ENCODE measurements around the gene NCAPG2.

NCAPG2 gene

GRCh38 chr7:158729646-158730382, 25.2 kb upstream of the NCAPG2 start:
- no peaks in the 10 kb centered on the region for H3K79me2 ChIP-seq (ENCODE audit: insufficient read depth, low read length)
- no peak overlapping the region for H3K4me3 ChIP-seq (ENCODE audit: low read depth in 1 of 2, low read length in 2 of 2)
- DNase-seq: no peak
- H2AFZ ChIP-seq (ENCODE audit: low read depth, low read length): no peak overlapping the region
- no peaks in the 10 kb centered on the region for H4K20me1 ChIP-seq (ENCODE audit: insufficient read depth, low read length)
- H3K9ac ChIP-seq (ENCODE audit: low read depth, low read length): no peak overlapping the region
- TF ChIP-seq, protein P1, sequence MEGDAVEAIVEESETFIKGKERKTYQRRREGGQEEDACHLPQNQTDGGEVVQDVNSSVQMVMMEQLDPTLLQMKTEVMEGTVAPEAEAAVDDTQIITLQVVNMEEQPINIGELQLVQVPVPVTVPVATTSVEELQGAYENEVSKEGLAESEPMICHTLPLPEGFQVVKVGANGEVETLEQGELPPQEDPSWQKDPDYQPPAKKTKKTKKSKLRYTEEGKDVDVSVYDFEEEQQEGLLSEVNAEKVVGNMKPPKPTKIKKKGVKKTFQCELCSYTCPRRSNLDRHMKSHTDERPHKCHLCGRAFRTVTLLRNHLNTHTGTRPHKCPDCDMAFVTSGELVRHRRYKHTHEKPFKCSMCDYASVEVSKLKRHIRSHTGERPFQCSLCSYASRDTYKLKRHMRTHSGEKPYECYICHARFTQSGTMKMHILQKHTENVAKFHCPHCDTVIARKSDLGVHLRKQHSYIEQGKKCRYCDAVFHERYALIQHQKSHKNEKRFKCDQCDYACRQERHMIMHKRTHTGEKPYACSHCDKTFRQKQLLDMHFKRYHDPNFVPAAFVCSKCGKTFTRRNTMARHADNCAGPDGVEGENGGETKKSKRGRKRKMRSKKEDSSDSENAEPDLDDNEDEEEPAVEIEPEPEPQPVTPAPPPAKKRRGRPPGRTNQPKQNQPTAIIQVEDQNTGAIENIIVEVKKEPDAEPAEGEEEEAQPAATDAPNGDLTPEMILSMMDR (IDR thresholded peaks at IDR 0.05; ENCODE audit: borderline replicate concordance, extremely low read depth, low read length, poor library complexity, severe bottlenecking): no peak
- TF ChIP-seq EZH2 (IDR thresholded peaks at IDR 0.05; ENCODE audit: borderline replicate concordance, low read depth, low read length, severe bottlenecking): no peak
- no peaks in the 10 kb centered on the region for H3K4me1 ChIP-seq (ENCODE audit: insufficient read depth, low read length)
- no peak overlapping the region for H3K27ac ChIP-seq (ENCODE audit: low read length)
- H3K27me3 ChIP-seq (ENCODE audit: insufficient read depth, low read length, poor library complexity): no peaks in the 10 kb centered on the region
- no peaks in the 10 kb centered on the region for H3K9me3 ChIP-seq (ENCODE audit: insufficient read depth, low read length, severe bottlenecking)
- no peak overlapping the region for H3K4me2 ChIP-seq (ENCODE audit: insufficient read depth, low read length)
- peaks cover 47% of the 10 kb centered on the region for H3K36me3 ChIP-seq (ENCODE audit: insufficient read depth, low read length)
- no peak for ATAC-seq (ENCODE audit: insufficient read depth, low read depth)

DNA sequence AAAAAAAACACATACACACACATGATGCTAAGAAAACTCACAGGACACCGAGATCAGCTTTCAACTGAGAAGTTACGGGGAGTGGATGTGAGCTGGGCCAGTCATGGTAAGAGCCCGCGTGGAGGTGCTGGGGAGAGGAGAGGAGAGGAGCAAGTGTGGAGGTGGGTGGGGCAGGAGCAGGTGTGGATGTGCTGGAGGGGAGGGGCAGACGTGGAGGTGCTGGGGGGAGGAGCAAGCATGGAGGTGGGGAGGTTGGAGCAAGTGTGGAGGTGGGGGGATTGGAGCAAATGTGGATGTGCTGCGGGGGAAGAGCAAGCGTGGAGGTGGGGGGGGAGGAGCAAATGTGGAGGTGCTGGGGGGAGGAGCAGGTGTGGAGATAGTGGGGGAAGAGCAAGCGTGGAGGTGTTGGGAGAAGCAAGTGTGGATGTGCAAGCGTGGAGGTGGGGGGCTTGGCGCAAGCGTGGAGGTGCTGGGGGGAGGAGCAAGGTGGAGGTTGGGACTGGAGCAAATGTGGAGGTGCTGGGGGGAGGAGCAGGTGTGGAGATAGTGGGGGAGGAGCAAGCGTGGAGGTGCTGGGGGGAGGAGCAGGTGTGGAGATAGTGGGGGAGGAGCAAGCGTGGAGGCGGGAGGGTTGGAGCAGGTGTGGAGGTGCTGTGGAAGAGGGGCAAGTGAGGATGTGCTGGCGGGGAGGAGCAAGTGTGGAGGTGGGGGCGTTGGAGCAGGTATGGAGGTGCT, 24.5 kb upstream of the NCAPG2 start:
- no peak for DNase-seq
- H3K9me3 ChIP-seq (ENCODE audit: insufficient read depth, low read length, severe bottlenecking): no peaks in the 10 kb centered on the region

GRCh38 chr7:158727690-158728089, 23.1 kb upstream of the NCAPG2 start:
- TF ChIP-seq, protein P1 (IDR thresholded peaks at IDR 0.05; ENCODE audit: borderline replicate concordance, extremely low read depth, low read length, poor library complexity, severe bottlenecking): no peak
- no peak for TF ChIP-seq EZH2 (IDR thresholded peaks at IDR 0.05; ENCODE audit: borderline replicate concordance, low read depth, low read length, severe bottlenecking)
- no peak overlapping the region for H3K4me3 ChIP-seq (ENCODE audit: low read depth in 1 of 2, low read length in 2 of 2)
- H3K9me3 ChIP-seq (ENCODE audit: insufficient read depth, low read length, severe bottlenecking): no peaks in the 10 kb centered on the region
- H3K27me3 ChIP-seq (ENCODE audit: insufficient read depth, low read length, poor library complexity): no peaks in the 10 kb centered on the region
- ATAC-seq (ENCODE audit: insufficient read depth, low read depth): no peak
- H2AFZ ChIP-seq (ENCODE audit: low read depth, low read length): no peak overlapping the region
- H3K36me3 ChIP-seq (ENCODE audit: insufficient read depth, low read length): peaks cover 26% of the 10 kb centered on the region
- H3K4me2 ChIP-seq (ENCODE audit: insufficient read depth, low read length): no peak overlapping the region
- DNase-seq: no peak
- H3K79me2 ChIP-seq (ENCODE audit: insufficient read depth, low read length): no peaks in the 10 kb centered on the region
- H4K20me1 ChIP-seq (ENCODE audit: insufficient read depth, low read length): no peaks in the 10 kb centered on the region
- no peak overlapping the region for H3K27ac ChIP-seq (ENCODE audit: low read length)
- H3K9ac ChIP-seq (ENCODE audit: low read depth, low read length): no peak overlapping the region
- no peaks in the 10 kb centered on the region for H3K4me1 ChIP-seq (ENCODE audit: insufficient read depth, low read length)

More for the DNA sequence above, 24.5 kb upstream of the NCAPG2 start:
- Histone ChIP-seq H3K27me3 (ENCODE audit: insufficient read depth, low read length, poor library complexity) (no peaks in the 10 kb centered on the region), H3K9ac (ENCODE audit: low read depth, low read length) (no peak overlapping the region), H3K36me3 (ENCODE audit: insufficient read depth, low read length) (peaks cover 39% of the 10 kb centered on the region), H3K4me3 (ENCODE audit: low read depth in 1 of 2, low read length in 2 of 2) (no peak overlapping the region), H4K20me1 (ENCODE audit: insufficient read depth, low read length) (no peaks in the 10 kb centered on the region), H3K4me2 (ENCODE audit: insufficient read depth, low read length) (no peak overlapping the region), H3K4me1 (ENCODE audit: insufficient read depth, low read length) (no peaks in the 10 kb centered on the region), H2AFZ (ENCODE audit: low read depth, low read length) (no peak overlapping the region), H3K79me2 (ENCODE audit: insufficient read depth, low read length) (no peaks in the 10 kb centered on the region), H3K27ac (ENCODE audit: low read length) (no peak overlapping the region)
- TF ChIP-seq, protein P1 (IDR thresholded peaks at IDR 0.05; ENCODE audit: borderline replicate concordance, extremely low read depth, low read length, poor library complexity, severe bottlenecking): no peak
- TF ChIP-seq EZH2 (IDR thresholded peaks at IDR 0.05; ENCODE audit: borderline replicate concordance, low read depth, low read length, severe bottlenecking): no peak
- no peak for ATAC-seq (ENCODE audit: insufficient read depth, low read depth)
